Nephron progenitor cell (in vitro differentiated cells): Measurements from ENCODE around the gene NCF4.

Experiments used
- DNase-seq: peaks from one replicate; pipeline ENCODE4 v3.0.0; 2021
- H3K27ac Mint-ChIP-seq: 2 replicates; pipeline ENCODE4 v1.8.0; 2021; ENCODE audit warnings: mild to moderate bottlenecking, moderate library complexity, mixed read lengths
- H3K27me3 Mint-ChIP-seq: 2 replicates; pipeline ENCODE4 v1.8.0; 2021; ENCODE audit warnings: mild to moderate bottlenecking, low read depth, mixed read lengths; ENCODE audit not compliant: poor library complexity
- H3K36me3 Mint-ChIP-seq: 2 replicates; pipeline ENCODE4 v1.8.0; 2021; ENCODE audit warnings: low read depth, mixed read lengths
- H3K4me1 Mint-ChIP-seq: 2 replicates; pipeline ENCODE4 v1.8.0; 2021; ENCODE audit warnings: mixed read lengths
- H3K4me3 Mint-ChIP-seq: 2 replicates; pipeline ENCODE4 v1.8.0; 2021; ENCODE audit warnings: mild to moderate bottlenecking, moderate library complexity, mixed read lengths
- H3K9me3 Mint-ChIP-seq: 2 replicates; pipeline ENCODE4 v1.8.0; 2021; ENCODE audit warnings: mild to moderate bottlenecking, moderate library complexity, mixed read lengths
- CTCF ChIP-seq: fragments of 200-600 bp; sonication (generic); IDR thresholded peaks from 2 replicates; pipeline ENCODE4 v1.5.0; 2021; ENCODE audit warnings: antibody characterized with exemption

NCF4 gene

GRCh38 chr22:36921309-36922104, 60.7 kb downstream of the NCF4 start:
- no peaks in the 10 kb centered on the region for H3K36me3 Mint-ChIP-seq
- no peak overlapping the region for H3K4me3 Mint-ChIP-seq
- DNase-seq, result no peak

GRCh38 chr22:36922105-36922608, 61.4 kb downstream of the NCF4 start:
- peak overlapping the region; percentile 36 for H3K27ac Mint-ChIP-seq
- peak; percentile 61 for DNase-seq
- peaks cover 38% of the 10 kb centered on the region for H3K4me1 Mint-ChIP-seq

More at GRCh38 chr22:36921309-36922104, 60.7 kb downstream of the NCF4 start:
- Mint-ChIP-seq H3K4me1 (peaks cover 35% of the 10 kb centered on the region), H3K9me3 (peaks cover 10% of the 10 kb centered on the region), H3K27ac (peak overlapping the region; percentile 3), H3K27me3 (peaks cover 35% of the 10 kb centered on the region)
- no peak for TF ChIP-seq CTCF

GRCh38 chr22:36922711-36923110, 61.9 kb downstream of the NCF4 start:
- Mint-ChIP-seq H3K9me3 (peaks cover 10% of the 10 kb centered on the region), H3K4me1 (peaks cover 44% of the 10 kb centered on the region), H3K27ac (peak overlapping the region; percentile 36), H3K27me3 (peaks cover 30% of the 10 kb centered on the region), H3K4me3 (no peak overlapping the region), H3K36me3 (no peaks in the 10 kb centered on the region)
- no peak for TF ChIP-seq CTCF
- no peak for DNase-seq

More at GRCh38 chr22:36922105-36922608, 61.4 kb downstream of the NCF4 start:
- no peak for TF ChIP-seq CTCF
- peaks cover 10% of the 10 kb centered on the region for H3K9me3 Mint-ChIP-seq
- no peaks in the 10 kb centered on the region for H3K36me3 Mint-ChIP-seq
- no peak overlapping the region for H3K4me3 Mint-ChIP-seq
- H3K27me3 Mint-ChIP-seq, result peaks cover 31% of the 10 kb centered on the region

GRCh38 chr22:36923131-36923788, 62.5 kb downstream of the NCF4 start:
- Mint-ChIP-seq H3K4me1 (peaks cover 49% of the 10 kb centered on the region), H3K36me3 (no peaks in the 10 kb centered on the region), H3K9me3 (peaks cover 10% of the 10 kb centered on the region), H3K27me3 (peaks cover 29% of the 10 kb centered on the region), H3K4me3 (no peak overlapping the region), H3K27ac (no peak overlapping the region)
- DNase-seq, result no peak
- no peak for TF ChIP-seq CTCF

- TF ChIP-seq CTCF, result no peak
- no peaks in the 10 kb centered on the region for H3K36me3 Mint-ChIP-seq
Measured at GRCh38 chr22:36924151-36924698, 63.4 kb downstream of the NCF4 start.

More at GRCh38 chr22:36924151-36924698, 63.4 kb downstream of the NCF4 start:
- no peak for DNase-seq
- peaks cover 23% of the 10 kb centered on the region for H3K27me3 Mint-ChIP-seq
- H3K27ac Mint-ChIP-seq, result no peak overlapping the region
- H3K9me3 Mint-ChIP-seq, result peaks cover 7% of the 10 kb centered on the region
- no peak overlapping the region for H3K4me3 Mint-ChIP-seq
- H3K4me1 Mint-ChIP-seq, result peaks cover 57% of the 10 kb centered on the region
